Activated CD8-positive, alpha-beta memory T cell treated with anti-CD3 and anti-CD28 coated beads, Interleukin-2, amount 10 ng/mL, durations not matched to agents 7 days and 5 days (primary cell): ENCODE data around the gene SMIM43. TPM values are rescaled to one million over a fixed set of nuclear protein-coding genes. Genes with fewer than 3 reads are reported as not detected.
A peak's percentile ranks its signal among the peaks of the same experiment; 100 is the strongest.

Experiments used
- ATAC-seq: fragments of 150-1000 bp; cut with Tn5 transposase; one replicate; pipeline ENCODE4 v1.10.0; 2021; ENCODE audit warnings: moderate library complexity
- CTCF ChIA-PET: fragments of 350-600 bp; sonication (Branson Sonifier 250); formaldehyde crosslinking; loops from one replicate; lab custom pipeline; 2021; ENCODE audit warnings: antibody characterized with exemption; lab: Charles Lee
- DNase-seq: peaks from one replicate; pipeline ENCODE4 v3.0.0-alpha.2; 2020
- H3K27ac Mint-ChIP-seq: one replicate; pipeline ENCODE4 v1.8.0; 2021; ENCODE audit warnings: mild to moderate bottlenecking, mixed read lengths
- H3K27me3 Mint-ChIP-seq: one replicate; pipeline ENCODE4 v1.8.0; 2021; ENCODE audit warnings: mixed read lengths
- H3K36me3 Mint-ChIP-seq: one replicate; pipeline ENCODE4 v1.8.0; 2021; ENCODE audit warnings: mild to moderate bottlenecking, mixed read lengths
- H3K4me1 Mint-ChIP-seq: one replicate; pipeline ENCODE4 v1.8.0; 2021; ENCODE audit warnings: mixed read lengths
- H3K4me3 Mint-ChIP-seq: one replicate; pipeline ENCODE4 v1.8.0; 2021; ENCODE audit warnings: mild to moderate bottlenecking, moderate library complexity, mixed read lengths
- H3K9me3 Mint-ChIP-seq: one replicate; pipeline ENCODE4 v1.8.0; 2022; ENCODE audit warnings: low read depth, mixed read lengths
- total RNA-seq, 2 experiments: library from RNA; stranded (reverse); gene quantifications; one replicate each; pipeline ENCODE4 v1.2.3, GENCODE V29; 2021

Gene SMIM43
- under 1 TPM in 1 of 2 experiments, not detected in 1; 0.18 TPM for total RNA-seq

DNA sequence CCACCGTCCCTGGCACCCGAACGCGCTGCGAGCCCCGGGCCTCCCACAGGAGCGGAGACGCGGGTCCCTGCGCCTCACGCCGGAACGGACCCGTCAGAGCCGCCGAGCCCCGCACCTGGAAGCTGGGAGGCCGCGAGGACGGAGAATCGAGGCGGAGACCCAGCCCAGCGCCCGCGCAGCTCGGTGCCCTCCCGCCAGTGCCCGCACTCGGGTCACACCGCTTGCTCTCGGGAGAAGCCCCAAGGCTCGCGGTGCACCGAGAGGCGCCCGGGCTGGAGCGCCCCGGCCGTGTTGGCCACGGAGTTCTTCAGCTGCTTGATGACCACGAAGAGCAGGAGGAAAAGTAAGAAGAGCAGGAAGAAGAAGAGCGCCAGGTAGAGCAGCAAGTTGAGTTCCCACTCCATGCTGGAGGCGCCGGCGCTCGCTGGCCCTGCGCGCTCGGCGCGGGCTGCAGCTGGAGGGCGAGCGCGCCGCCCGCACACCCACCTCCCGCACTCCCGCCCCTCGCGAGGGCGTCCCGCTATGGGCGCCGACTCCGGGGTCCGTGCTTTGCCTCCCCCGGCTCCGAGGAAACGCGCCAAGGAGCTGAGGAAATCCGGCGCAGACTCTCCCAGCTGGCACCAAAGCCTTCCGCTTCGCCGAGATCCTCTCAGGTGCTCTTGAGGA is at the start of gene SMIM43:
SMIM43 (minus strand) TSS at position 463 of the 666 bp plus-strand sequence; CDS start at position 404, 59 bp downstream.
- peak within 1 kb of the TSS; percentile 59 for H3K4me3 Mint-ChIP-seq
- peaks cover 8% of the 10 kb centered on the region for H3K4me1 Mint-ChIP-seq
- DNase-seq (no peak), ATAC-seq (peak; percentile 51)
- no peak within 1 kb of the TSS for H3K27ac Mint-ChIP-seq
- H3K9me3 Mint-ChIP-seq: no peaks in the 10 kb centered on the region
- peaks cover 77% of the 10 kb centered on the region for H3K27me3 Mint-ChIP-seq
- no peaks in the 10 kb centered on the region for H3K36me3 Mint-ChIP-seq
- CTCF ChIA-PET: interaction anchor here (0.5 to 1.1 kb wide), 3 partner anchors 37 to 238 kb away, joined by 3 to 4 read pairs (median 3); partner anchors contain the start of gene EXOSC9

DNA sequence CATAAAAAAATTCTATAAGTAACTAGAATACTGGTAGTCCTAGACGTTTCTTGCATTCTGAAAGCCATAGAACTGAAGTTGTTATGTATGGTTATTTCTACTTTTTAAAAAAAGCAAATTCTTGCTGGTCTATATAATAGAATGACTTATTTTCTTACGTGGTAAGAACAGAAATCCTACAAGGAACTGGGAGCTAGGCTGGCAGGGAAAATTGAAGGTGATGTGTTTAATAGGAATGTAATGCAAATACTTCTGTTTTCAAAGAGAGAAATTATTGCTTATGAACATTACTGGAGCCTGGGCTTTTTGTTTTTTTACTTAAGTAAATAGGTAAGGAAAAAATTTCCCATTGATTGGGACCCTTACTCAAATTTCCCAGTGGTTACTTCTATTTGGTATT is 49.8 kb upstream of the SMIM43 start:
- Mint-ChIP-seq H3K27ac (no peak overlapping the region), H3K4me3 (no peak overlapping the region), H3K27me3 (no peaks in the 10 kb centered on the region), H3K9me3 (no peaks in the 10 kb centered on the region), H3K36me3 (peaks cover 65% of the 10 kb centered on the region), H3K4me1 (peaks cover 58% of the 10 kb centered on the region)
- no peak for DNase-seq
- CTCF ChIA-PET: no interaction called here
- no peak for ATAC-seq

DNA sequence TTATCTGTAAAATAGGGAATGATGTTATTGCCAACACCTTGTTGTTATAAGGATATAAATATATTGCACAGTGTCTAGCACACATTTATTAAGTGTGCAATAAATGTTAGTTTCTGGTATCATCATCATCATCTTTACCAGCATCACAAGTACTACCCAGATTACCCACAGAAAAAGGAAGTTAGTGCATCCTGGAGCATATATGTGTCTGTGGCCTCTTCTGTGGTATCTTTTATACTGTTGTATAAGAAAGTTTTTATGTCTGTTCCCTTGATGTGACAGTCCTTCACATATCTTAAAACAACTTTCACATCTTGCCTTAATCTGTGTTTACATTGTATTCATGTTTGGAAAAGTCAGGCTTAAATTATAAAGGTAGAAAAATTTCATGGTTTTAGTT is 46.2 kb upstream of the SMIM43 start:
- ATAC-seq (peak; percentile 76), DNase-seq (no peak)
- CTCF ChIA-PET: interaction anchor here (0.8 to 2.1 kb wide), 3 partner anchors 9 to 13 kb away, joined by 3 to 10 read pairs (median 7); partner anchors contain the start of gene CCNA2
- Mint-ChIP-seq H3K27ac (peak overlapping the region; percentile 71), H3K36me3 (peaks cover 50% of the 10 kb centered on the region), H3K4me3 (no peak overlapping the region), H3K4me1 (peaks cover 37% of the 10 kb centered on the region), H3K27me3 (no peaks in the 10 kb centered on the region), H3K9me3 (no peaks in the 10 kb centered on the region)

DNA sequence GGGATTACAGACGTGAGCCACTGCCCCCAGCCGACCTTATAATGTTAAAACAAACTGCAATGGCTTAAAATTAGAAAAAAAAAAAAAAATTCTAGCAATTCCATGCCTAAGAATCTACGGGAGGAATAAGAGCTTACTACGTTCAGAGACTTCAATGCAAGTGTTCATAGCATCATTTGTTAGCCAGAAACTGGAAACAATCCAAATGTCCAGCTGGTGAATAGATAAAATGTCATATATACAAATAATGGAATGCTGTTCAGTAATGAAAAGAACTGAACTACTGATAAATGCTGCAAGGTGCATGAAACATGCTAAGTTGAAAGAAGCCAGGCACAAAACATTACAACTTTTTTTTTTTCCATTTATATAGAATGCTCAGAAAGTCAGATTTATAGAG is 41.4 kb upstream of the SMIM43 start:
- Mint-ChIP-seq H3K27me3 (no peaks in the 10 kb centered on the region), H3K4me3 (no peak overlapping the region), H3K36me3 (peaks cover 56% of the 10 kb centered on the region), H3K4me1 (peaks cover 44% of the 10 kb centered on the region), H3K27ac (no peak overlapping the region), H3K9me3 (no peaks in the 10 kb centered on the region)
- DNase-seq (no peak), ATAC-seq (no peak)
- CTCF ChIA-PET: no interaction called here

DNA sequence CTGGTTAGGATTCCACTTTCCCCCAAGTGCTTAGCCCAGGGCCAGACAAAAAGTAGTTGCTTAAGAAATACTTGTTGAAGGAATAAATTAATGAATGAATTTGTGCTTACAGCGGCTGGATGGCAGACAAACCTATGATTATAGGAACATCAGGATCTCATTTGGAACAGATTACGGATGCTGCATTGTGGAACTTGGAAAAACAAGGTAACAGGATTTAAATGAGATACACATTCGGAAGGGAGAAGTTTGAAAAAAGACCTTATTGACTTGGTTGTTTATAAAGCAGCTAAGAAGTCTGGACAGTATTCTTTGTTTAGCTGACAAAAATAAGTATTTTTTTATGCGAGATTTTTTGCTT is 36.7 kb upstream of the SMIM43 start:
- Mint-ChIP-seq H3K4me1 (peaks cover 54% of the 10 kb centered on the region), H3K9me3 (no peaks in the 10 kb centered on the region), H3K4me3 (peak overlapping the region; percentile 83), H3K27ac (peak overlapping the region; percentile 97), H3K36me3 (peaks cover 36% of the 10 kb centered on the region), H3K27me3 (no peaks in the 10 kb centered on the region)
- no peak for ATAC-seq
- CTCF ChIA-PET: interaction anchor here (0.8 to 2.1 kb wide), 5 partner anchors 9 to 134 kb away, joined by 3 to 7 read pairs (median 4); partner anchors contain the start of gene SMIM43
- no peak for DNase-seq

DNA sequence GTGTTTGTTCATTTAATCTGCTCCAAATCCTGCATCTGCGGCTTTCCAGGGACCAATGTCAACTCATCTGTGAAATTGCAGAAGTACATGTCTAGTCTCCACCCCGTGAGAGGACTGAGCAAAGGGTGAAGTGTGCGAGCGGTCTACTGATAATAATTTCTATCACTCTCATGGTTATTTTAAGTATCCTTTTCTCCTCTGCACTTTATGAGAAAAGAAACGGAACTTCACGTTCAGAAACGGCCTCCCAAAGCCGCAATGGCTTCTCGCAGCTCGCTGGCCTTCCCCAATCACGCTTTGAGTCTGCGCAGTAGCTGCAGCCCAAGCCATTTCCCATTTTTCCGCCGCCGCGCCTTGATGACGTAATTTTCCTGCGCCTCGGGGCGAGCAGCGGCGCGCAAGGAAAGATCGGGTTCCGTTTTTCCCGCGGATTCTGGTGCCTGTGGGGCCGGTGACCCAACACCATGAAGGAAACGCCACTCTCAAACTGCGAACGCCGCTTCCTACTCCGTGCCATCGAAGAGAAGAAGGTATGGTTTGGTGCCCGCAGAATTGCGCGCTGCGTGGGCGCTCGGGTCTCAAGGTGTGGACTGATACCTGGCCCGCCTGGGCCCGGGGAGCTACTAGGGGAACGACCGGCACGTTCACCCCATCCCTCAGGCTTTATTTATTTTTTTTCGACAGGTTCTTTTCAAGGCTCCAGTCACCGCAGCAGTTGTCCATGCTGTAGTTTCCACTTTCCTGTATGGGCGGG is 36.2 kb upstream of the SMIM43 start, which contains the start of gene EXOSC9:
EXOSC9 (plus strand) TSS at position 363 of the 754 bp plus-strand sequence; CDS start at position 465, 102 bp downstream.
- H3K4me1 Mint-ChIP-seq: peaks cover 54% of the 10 kb centered on the region
- H3K36me3 Mint-ChIP-seq: peaks cover 33% of the 10 kb centered on the region
- ATAC-seq (peak; percentile 87), DNase-seq (peak; percentile 95)
- peak within 1 kb of the TSS; percentile 97 for H3K27ac Mint-ChIP-seq
- H3K9me3 Mint-ChIP-seq: no peaks in the 10 kb centered on the region
- H3K4me3 Mint-ChIP-seq: peak within 1 kb of the TSS; percentile 83
- CTCF ChIA-PET: interaction anchor here (0.8 to 2.1 kb wide), 5 partner anchors 10 to 134 kb away, joined by 3 to 7 read pairs (median 4); partner anchors contain the start of gene SMIM43
- no peaks in the 10 kb centered on the region for H3K27me3 Mint-ChIP-seq

DNA sequence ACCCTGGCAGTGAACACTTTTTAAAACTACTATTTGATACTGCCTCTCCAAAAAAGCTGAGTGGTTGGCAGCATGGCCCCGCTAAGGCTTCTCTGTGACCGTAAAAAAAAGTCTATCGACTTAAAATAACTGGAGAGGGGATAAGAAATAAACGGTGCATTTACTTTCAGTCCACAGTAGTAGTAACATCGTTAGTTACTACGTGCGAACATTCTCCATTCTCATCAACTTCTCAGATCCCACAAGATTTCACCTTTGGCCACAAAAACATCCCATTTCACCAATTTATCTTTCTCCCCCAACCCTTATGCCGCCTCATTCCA is 35.6 kb upstream of the SMIM43 start:
- peak overlapping the region; percentile 97 for H3K27ac Mint-ChIP-seq
- CTCF ChIA-PET: interaction anchor here (0.8 to 1.4 kb wide), 2 partner anchors 16 to 133 kb away, joined by 3 to 4 read pairs; no protein-coding TSS in a partner anchor
- H3K4me3 Mint-ChIP-seq: peak overlapping the region; percentile 83
- peaks cover 33% of the 10 kb centered on the region for H3K36me3 Mint-ChIP-seq
- H3K4me1 Mint-ChIP-seq: peaks cover 58% of the 10 kb centered on the region
- ATAC-seq (peak; percentile 11), DNase-seq (no peak)
- H3K9me3 Mint-ChIP-seq: no peaks in the 10 kb centered on the region
- H3K27me3 Mint-ChIP-seq: no peaks in the 10 kb centered on the region

DNA sequence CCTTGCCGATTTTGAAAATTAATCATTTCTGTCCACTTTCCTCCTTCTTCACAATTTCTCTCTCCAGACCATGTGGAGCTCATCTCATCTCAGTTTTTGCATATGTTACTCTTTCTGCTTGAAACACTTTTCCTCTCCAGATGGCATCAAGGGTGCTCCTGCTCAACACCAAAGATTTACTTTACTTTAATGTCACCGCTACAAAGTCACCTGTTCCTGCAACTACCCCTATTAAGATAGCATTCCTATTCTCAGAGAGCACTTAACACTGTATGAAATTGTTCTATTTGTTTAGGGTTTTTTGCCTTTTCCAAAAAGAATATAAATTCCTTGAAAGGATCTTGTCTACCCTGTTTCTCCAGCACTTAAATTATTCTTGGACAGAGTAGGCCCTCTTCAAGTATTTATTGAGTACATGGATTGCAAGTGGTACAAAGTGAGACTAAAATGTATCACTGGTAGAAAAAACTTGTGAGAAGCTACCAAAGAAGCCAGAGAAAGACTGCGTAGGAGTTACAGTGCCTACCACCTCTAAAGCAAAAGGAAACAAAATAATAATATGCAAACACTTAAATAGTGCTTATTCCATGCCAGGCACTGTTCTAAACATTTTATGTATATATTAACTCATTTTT is 35.0 kb upstream of the SMIM43 start:
- Mint-ChIP-seq H3K27ac (peak overlapping the region; percentile 97), H3K36me3 (peaks cover 27% of the 10 kb centered on the region), H3K27me3 (no peaks in the 10 kb centered on the region), H3K9me3 (no peaks in the 10 kb centered on the region), H3K4me3 (peak overlapping the region; percentile 83), H3K4me1 (peaks cover 57% of the 10 kb centered on the region)
- ATAC-seq: no peak
- CTCF ChIA-PET: interaction anchor here (1.0 to 1.4 kb wide), 2 partner anchors 17 to 19 kb away, joined by 4 read pairs; no protein-coding TSS in a partner anchor
- DNase-seq: no peak

DNA sequence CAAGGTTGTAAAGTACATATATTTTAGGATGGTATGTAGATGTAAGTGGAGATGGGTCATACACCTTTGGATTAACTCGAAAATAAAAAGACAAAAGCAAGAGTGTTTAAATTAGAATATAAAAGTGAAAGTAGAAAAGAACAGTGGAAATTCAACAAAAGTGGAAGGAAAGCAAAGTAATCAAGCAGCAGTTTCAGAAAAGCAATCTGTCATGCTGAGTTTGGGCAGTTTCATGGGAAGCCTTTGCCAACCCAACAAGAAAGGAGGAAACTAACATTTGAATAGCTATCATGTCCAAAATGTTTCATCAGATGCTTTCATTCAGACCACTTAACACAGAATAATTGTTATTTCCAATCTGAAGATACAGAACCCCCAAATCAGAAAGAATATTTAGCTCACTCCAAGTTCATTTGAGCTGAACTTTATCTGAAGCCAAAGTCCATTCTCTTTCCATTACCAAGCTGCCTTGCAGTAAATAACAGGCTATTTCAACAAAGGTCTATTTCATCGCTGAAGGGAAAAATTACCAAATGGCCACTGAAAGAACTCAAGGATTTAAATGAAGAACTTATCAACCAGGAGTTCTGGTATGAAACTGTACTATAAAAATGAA is 34.4 kb upstream of the SMIM43 start:
- no peak for ATAC-seq
- H3K4me3 Mint-ChIP-seq: peak overlapping the region; percentile 35
- H3K27ac Mint-ChIP-seq: peak overlapping the region; percentile 97
- no peak for DNase-seq
- H3K27me3 Mint-ChIP-seq: no peaks in the 10 kb centered on the region
- no peaks in the 10 kb centered on the region for H3K9me3 Mint-ChIP-seq
- H3K4me1 Mint-ChIP-seq: peaks cover 57% of the 10 kb centered on the region
- CTCF ChIA-PET: interaction anchor here (1.0 kb wide), 1 partner anchor 20 kb away, joined by 4 read pairs; no protein-coding TSS in a partner anchor
- peaks cover 22% of the 10 kb centered on the region for H3K36me3 Mint-ChIP-seq

DNA sequence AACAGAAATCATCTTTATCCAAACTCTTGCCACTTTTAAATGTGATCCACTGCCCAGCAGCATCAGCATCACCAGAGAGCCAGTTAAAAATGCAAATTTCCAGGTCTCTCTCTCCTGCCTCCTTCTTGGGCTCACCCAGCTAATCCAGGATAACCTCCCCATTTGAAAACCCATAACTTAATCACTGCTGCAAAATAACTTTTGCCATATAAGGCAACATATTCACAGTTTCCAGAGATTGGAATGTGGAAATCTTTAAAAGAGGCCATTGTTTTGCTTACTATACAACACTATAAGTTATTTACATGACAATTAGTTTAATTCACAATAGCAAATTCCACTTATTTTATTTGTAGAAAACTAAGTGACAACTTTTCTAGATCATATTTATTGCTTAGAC is 31.3 kb upstream of the SMIM43 start:
- no peaks in the 10 kb centered on the region for H3K9me3 Mint-ChIP-seq
- no peaks in the 10 kb centered on the region for H3K27me3 Mint-ChIP-seq
- H3K36me3 Mint-ChIP-seq: peaks cover 5% of the 10 kb centered on the region
- ATAC-seq (no peak), DNase-seq (no peak)
- no peak overlapping the region for H3K4me3 Mint-ChIP-seq
- peak overlapping the region; percentile 77 for H3K27ac Mint-ChIP-seq
- peaks cover 41% of the 10 kb centered on the region for H3K4me1 Mint-ChIP-seq
- CTCF ChIA-PET: interaction anchor here (1.7 kb wide), 1 partner anchor 334 kb away, joined by 6 read pairs; no protein-coding TSS in a partner anchor

DNA sequence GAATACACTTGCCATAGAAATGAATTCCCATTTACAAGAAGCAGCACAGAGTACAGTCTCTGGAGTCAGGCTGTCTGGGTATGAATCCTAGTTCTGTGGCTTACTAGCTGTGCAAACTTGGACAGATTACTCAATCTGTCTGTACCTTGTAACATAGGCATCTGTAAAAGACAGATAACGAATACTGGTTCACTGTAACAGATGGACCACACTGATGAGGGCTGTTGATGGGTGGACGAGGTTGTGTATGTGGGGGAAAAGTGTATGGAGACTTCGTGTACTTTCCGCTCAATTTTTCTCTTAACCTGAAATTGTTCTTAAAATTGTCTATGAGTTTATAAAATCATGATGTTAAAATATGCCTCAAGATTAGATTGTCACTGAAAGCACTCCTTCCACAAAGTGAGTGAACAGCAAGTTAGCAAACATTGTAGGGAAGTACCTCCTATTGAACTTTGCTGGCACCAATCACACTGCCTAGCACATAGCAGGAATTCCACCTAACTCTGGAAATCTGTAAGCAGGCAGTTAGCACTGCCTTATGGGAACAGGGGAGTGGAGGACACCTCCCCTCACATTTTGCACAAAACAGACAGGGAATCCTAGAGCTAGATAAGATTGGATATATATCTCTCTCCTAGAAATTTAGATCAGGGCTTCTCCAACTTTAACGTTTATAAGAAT is 29.7 kb upstream of the SMIM43 start:
- CTCF ChIA-PET: no interaction called here
- DNase-seq: no peak
- H3K4me3 Mint-ChIP-seq: no peak overlapping the region
- H3K4me1 Mint-ChIP-seq: peaks cover 28% of the 10 kb centered on the region
- no peak for ATAC-seq
- H3K27ac Mint-ChIP-seq: peak overlapping the region; percentile 77
- H3K9me3 Mint-ChIP-seq: no peaks in the 10 kb centered on the region
- H3K36me3 Mint-ChIP-seq: peaks cover 2% of the 10 kb centered on the region
- H3K27me3 Mint-ChIP-seq: peaks cover 7% of the 10 kb centered on the region

DNA sequence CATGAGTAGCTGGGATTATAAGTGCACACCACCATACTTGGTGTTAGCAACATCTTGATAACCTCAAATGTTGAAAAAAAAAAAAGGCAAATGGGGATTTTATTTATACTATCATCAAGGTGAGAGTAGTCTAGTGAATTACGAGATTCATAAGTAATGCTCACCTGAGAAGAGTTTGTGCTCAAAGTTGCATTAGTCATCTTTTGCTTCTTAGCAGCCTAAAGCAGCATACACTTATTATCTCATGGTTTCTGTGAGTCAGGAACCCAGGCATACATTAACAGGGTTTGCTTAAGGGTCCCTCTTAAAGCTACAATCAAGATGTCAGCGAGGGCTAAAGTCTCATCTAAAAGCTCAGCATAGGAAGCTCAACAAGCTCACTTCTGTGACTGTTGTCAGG is 28.0 kb upstream of the SMIM43 start:
- H3K36me3 Mint-ChIP-seq: no peaks in the 10 kb centered on the region
- H3K27me3 Mint-ChIP-seq: peaks cover 14% of the 10 kb centered on the region
- no peaks in the 10 kb centered on the region for H3K9me3 Mint-ChIP-seq
- H3K27ac Mint-ChIP-seq: no peak overlapping the region
- DNase-seq (no peak), ATAC-seq (no peak)
- H3K4me1 Mint-ChIP-seq: peaks cover 33% of the 10 kb centered on the region
- CTCF ChIA-PET: no interaction called here
- no peak overlapping the region for H3K4me3 Mint-ChIP-seq
